HG03469 (cell line): Measurements from ENCODE around the gene KLHL33.

ENCODE experiments used
- ATAC-seq: cut with Tn5 transposase; IDR thresholded peaks from one replicate; pipeline ENCODE4 v1.9.1; 2021; ENCODE audit warnings: mild to moderate bottlenecking, moderate library complexity, moderate number of reproducible peaks; ENCODE audit not compliant: unreplicated experiment

Gene KLHL33

GRCh38 chr14:20417250-20418186, 18.4 kb downstream of the KLHL33 start:
- no peak for ATAC-seq

GRCh38 chr14:20416223-20416622, 19.7 kb downstream of the KLHL33 start:
- no peak for ATAC-seq

DNA sequence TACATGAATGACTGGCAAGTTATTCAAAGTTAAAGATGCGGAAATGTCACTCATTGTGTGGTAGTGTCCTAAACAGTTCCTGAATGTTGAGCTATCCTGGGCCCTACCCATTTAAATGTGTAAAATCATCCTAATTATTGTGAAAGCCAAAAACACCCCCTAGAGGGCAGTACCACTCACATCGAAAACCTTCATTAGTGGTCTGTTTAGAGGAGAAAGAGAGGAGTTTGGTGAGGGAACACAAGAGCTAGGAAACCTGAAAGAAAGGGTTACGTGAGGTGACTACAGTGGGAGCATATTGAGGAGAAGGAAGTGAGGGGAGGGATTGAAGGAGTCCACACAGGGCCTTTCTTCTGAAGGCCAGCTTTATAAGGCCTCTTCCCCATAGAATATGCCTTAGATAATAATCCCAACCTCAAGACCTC, 20.2 kb downstream of the KLHL33 start:
- peak; percentile 33 for ATAC-seq

GRCh38 chr14:20413744-20414082, 22.3 kb downstream of the KLHL33 start:
- no peak for ATAC-seq

- no peak for ATAC-seq
Measured at GRCh38 chr14:20412876-20413743, 22.9 kb downstream of the KLHL33 start, which contains the start of gene TEP1. Gene TEP1 (minus strand): TSS chr14:20413501. CDS start chr14:20408439, 5,062 bp downstream.

- peak; percentile 50 for ATAC-seq
Measured at GRCh38 chr14:20412411-20412810, 23.6 kb downstream of the KLHL33 start.

GRCh38 chr14:20409226-20409625, 26.7 kb downstream of the KLHL33 start:
- no peak for ATAC-seq

DNA sequence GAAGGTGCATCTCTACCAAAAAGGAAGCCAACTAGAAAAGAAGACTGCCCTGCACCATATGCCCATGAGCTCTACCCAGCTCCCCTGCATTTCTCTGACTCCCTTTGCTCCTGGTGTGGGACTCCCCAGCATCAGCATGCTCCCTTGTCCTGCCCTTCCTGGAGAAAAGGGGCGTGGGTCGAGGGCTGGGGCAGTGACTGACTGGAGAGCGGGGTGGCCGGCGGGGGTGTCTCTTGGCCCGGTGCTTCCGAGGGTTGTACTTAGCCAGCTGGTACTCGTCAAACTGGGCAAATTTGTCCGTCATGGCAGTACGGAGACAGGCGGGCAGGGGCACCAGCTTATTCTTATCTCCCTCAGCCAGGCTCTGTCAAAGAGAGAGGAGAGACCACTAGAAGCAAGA, 32.4 kb downstream of the KLHL33 start:
- ATAC-seq = no peak

DNA sequence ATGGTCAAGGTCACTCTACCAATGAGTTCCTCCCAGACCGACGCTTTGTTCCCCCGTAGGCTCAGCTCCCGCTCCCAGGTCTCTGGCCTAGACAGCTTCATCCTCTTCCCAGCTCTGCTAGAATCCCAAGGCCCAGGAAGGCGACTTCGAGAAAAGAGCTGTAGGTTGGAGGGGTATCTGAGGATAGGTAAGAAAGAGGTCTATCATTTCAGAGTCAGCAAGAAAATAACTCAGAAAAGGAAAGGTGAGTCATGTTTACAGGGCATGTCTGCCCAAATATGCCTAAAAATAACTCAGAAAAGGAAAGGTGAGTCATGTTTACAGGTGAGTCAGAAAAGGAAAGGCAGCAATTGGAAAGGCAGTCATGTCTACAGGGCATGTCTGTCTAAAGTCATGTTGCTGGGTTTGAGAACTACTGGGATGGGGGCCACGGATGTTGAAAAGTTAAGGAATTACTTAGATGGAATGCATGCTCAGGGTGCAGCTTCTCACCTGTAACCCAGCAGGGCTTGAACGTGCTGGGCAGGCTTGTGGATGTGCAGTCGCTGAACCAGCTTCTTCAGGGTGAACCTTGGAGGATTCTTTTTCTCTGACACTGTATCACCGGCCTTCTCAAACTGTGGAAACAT, 34.9 kb downstream of the KLHL33 start:
- no peak for ATAC-seq

GRCh38 chr14:20400589-20400964, 35.4 kb downstream of the KLHL33 start:
- ATAC-seq = no peak

GRCh38 chr14:20397511-20397910, 38.5 kb downstream of the KLHL33 start:
- ATAC-seq = no peak

GRCh38 chr14:20391505-20391904, 44.5 kb downstream of the KLHL33 start:
- no peak for ATAC-seq

- ATAC-seq = no peak
Measured at GRCh38 chr14:20388159-20388558, 47.8 kb downstream of the KLHL33 start.

GRCh38 chr14:20387576-20387975, 48.4 kb downstream of the KLHL33 start:
- ATAC-seq = no peak

GRCh38 chr14:20386276-20386855, 49.6 kb downstream of the KLHL33 start:
- ATAC-seq = no peak

GRCh38 chr14:20384886-20385285, 51.1 kb downstream of the KLHL33 start:
- ATAC-seq = no peak

- ATAC-seq = no peak
Measured at GRCh38 chr14:20384321-20384720, 51.6 kb downstream of the KLHL33 start.

DNA sequence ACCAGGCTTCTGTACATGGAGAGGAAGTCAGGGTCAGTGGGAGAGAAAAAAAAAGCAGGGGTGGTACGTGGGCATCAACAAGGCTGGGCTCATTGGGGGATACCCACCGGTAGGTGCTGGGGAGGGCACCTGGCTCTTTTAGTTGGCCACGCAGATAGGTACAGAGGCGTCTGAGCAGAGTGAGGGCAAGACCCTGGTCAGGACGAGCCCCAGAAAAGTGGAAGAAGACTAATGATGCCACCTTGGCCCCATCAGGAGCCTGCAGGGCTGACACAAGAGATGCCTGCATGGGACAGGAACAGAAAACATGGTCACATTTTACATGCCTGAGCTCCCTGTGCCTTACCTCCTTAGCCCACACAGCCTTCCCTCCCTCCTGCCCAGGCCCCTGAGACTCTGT, 52.3 kb downstream of the KLHL33 start:
- no peak for ATAC-seq

GRCh38 chr14:20383032-20383431, 52.9 kb downstream of the KLHL33 start:
- no peak for ATAC-seq

- ATAC-seq = no peak
Measured at GRCh38 chr14:20382526-20382925, 53.4 kb downstream of the KLHL33 start.

GRCh38 chr14:20381341-20381740, 54.6 kb downstream of the KLHL33 start:
- no peak for ATAC-seq
